Activated T-helper 17 cell treated with anti-CD3 and anti-CD28 coated beads, Interleukin-2, amount 50 U/mL, for 72 hours (primary cell): ENCODE data around the gene H2BW1. TPM values are rescaled to one million over a fixed set of nuclear protein-coding genes. Genes with fewer than 3 reads are reported as not detected.

Experiments used
- total RNA-seq, 2 donors: library from RNA; stranded (reverse); gene quantifications; one replicate each; pipeline ENCODE4 v1.2.3, GENCODE V29; 2022

The H2BW1 gene
- total RNA-seq, 2 donors from 2014 or later: not detected

Other genes starting within 250 kb of the H2BW1 start
- gene PLP1, start 236.9 kb downstream of the H2BW1 start, total RNA-seq: not detected
- gene RAB9B, start 181.5 kb downstream of the H2BW1 start, total RNA-seq: 1 to 10 TPM in 1 of 2 donors, under 1 TPM in 1; 0.86 to 1.3 TPM
- 10 to 100 TPM in 1 of 2 donors, 1 to 10 TPM in 1; 9.0 to 11.1 TPM for gene TMSB15B, start 51.1 kb downstream of the H2BW1 start, total RNA-seq
- not detected for gene H2BW2, start 26.2 kb upstream of the H2BW1 start, total RNA-seq
- 1 to 10 TPM; 5.1 to 5.4 TPM for gene TMSB15C, start 62.5 kb upstream of the H2BW1 start, total RNA-seq
- 1 to 10 TPM; 1.6 to 2.0 TPM for gene ZCCHC18, start 98.8 kb upstream of the H2BW1 start, total RNA-seq
- 1 to 10 TPM; 6.1 to 8.7 TPM for gene SLC25A53, start 143.3 kb upstream of the H2BW1 start, total RNA-seq
- gene FAM199X, start 152.7 kb upstream of the H2BW1 start, total RNA-seq: 1 to 10 TPM; 9.6 TPM
- not detected for gene ESX1, start 241.2 kb upstream of the H2BW1 start, total RNA-seq